ENCODE results near the gene TWNK.

- TF ChIP-seq CTCF (IDR thresholded peaks at IDR 0.05) = no peak
- no peak for TF ChIP-seq POLR2AphosphoS5 (IDR thresholded peaks at IDR 0.05)
- TF ChIP-seq POLR2A (IDR thresholded peaks at IDR 0.05) = no peak
Measured at GRCh38 chr10:100982916-100983830, 4.2 kb upstream of the TWNK start.

All from suprapubic skin (tissue), 4 donors.